Measurements from ENCODE around the gene AKR7A2.
"Not testable (repeated sequence)": the region's sequence is repeated elsewhere in the genome, so short reads cannot be mapped to it uniquely, and the experiment has no call there.

AKR7A2 gene

GRCh38 chr1:19256301-19256700 lies 55.6 kb downstream of the AKR7A2 start:
- DNase-seq, result not testable (repeated sequence)

- DNase-seq, result no peak
Measured at GRCh38 chr1:19255288-19255687, 56.7 kb downstream of the AKR7A2 start.

GRCh38 chr1:19254416-19254815 lies 57.5 kb downstream of the AKR7A2 start:
- DNase-seq, result no peak
